Panc1 (cell line): Measurements from ENCODE around the gene FLT1. TPM values are rescaled to one million over a fixed set of nuclear protein-coding genes. Genes with fewer than 3 reads are reported as not detected.

Experiments used
- ATAC-seq: fragments of 200-7000 bp; cut with Tn5 transposase; 2 replicates; pipeline ENCODE4 v1.9.1; 2020; ENCODE audit warnings: mild to moderate bottlenecking, moderate library complexity
- BruUV-seq: library from RNA; stranded (reverse); fragments of 400-500 nt; replicated peaks from 2 replicates; lab custom pipeline; 2021; lab: Mats Ljungman, UMichigan
- CTCF ChIA-PET: fragments of 300-600 bp; sonication (Branson Sonifier 250); formaldehyde crosslinking; loops from one replicate; lab custom pipeline; 2022; ENCODE audit warnings: antibody characterized with exemption; lab: Charles Lee
- POLR2A ChIA-PET: fragments of 300-600 bp; sonication (Branson Sonifier 250); formaldehyde crosslinking; loops from one replicate; lab custom pipeline; 2022; ENCODE audit warnings: antibody characterized with exemption; lab: Charles Lee
- DNase-seq: peaks from one replicate; pipeline ENCODE4 v3.0.0-alpha.2; 2010; ENCODE audit warnings: low read depth, low spot score
- H3K27ac ChIP-seq: 2 replicates; pipeline ENCODE4 v1.5.1; 2011; ENCODE audit warnings: mild to moderate bottlenecking, low read length, inconsistent platforms
- H3K27me3 ChIP-seq: fragments of 200-500 bp; sonication (Bioruptor generic); 2 replicates; pipeline ENCODE4 v1.6.0; 2014; ENCODE audit warnings: low read length, inconsistent platforms; ENCODE audit not compliant: control insufficient read depth, insufficient read depth
- H3K36me3 ChIP-seq: fragments of 200-500 bp; sonication (Bioruptor generic); 2 replicates; pipeline ENCODE4 v1.5.1; 2014; ENCODE audit warnings: inconsistent platforms, mild to moderate bottlenecking, low read length, moderate library complexity; ENCODE audit not compliant: control insufficient read depth, insufficient read depth
- H3K4me1 ChIP-seq: 2 replicates; pipeline ENCODE4 v1.5.1; 2011; ENCODE audit warnings: inconsistent platforms, mild to moderate bottlenecking, low read length, moderate library complexity; ENCODE audit not compliant: control insufficient read depth, insufficient read depth
- H3K4me3 ChIP-seq, 2 experiments: 2 replicates each; pipeline ENCODE4 v1.5.1; 2011 to 2012; ENCODE audit warnings: low read depth in 2 of 2, low read length in 2 of 2, mild to moderate bottlenecking in 2 of 2, inconsistent platforms in 1 of 2, moderate library complexity in 1 of 2
- H3K9me3 ChIP-seq: fragments of 200-500 bp; sonication (Bioruptor generic); 2 replicates; pipeline ENCODE4 v1.5.1; 2014; ENCODE audit warnings: low read depth, mild to moderate bottlenecking, inconsistent platforms, low read length, moderate library complexity; ENCODE audit not compliant: control insufficient read depth, insufficient read depth
- POLR2AphosphoS5 ChIP-seq: IDR thresholded peaks from 2 replicates; pipeline ENCODE4 v1.6.1; 2012; ENCODE audit warnings: mild to moderate bottlenecking, low read depth, low read length, moderate library complexity
- SIN3A ChIP-seq: IDR thresholded peaks from 2 replicates; pipeline ENCODE4 v1.6.1; 2012; ENCODE audit warnings: low read depth, mild to moderate bottlenecking, low read length, moderate library complexity, borderline replicate concordance; ENCODE audit not compliant: insufficient read depth
- TCF7L2 ChIP-seq: IDR thresholded peaks from 2 replicates; pipeline ENCODE4 v1.6.1; 2011; ENCODE audit warnings: mild to moderate bottlenecking, low read depth, low read length, inconsistent platforms
- in situ Hi-C: cut with HindIII; loops from 2 replicates; pipeline ENCODE4 v1.10.0; 2016; ENCODE audit warnings: low sequenced_read_pairs, low pct_unique_long_range_greater_than_20kb
- intact Hi-C: fragments of 100-400 bp; cut with micrococcal nuclease; formaldehyde crosslinking; loops from one replicate; pipeline ENCODE4 v1.10.0; 2022; ENCODE audit not compliant: unreplicated experiment
- total RNA-seq: library from RNA; stranded (reverse); gene quantifications from one replicate; pipeline ENCODE4 v1.2.1, GENCODE V29; 2021; ENCODE audit not compliant: unreplicated experiment
- TF ChIP-seq, protein P1 (sequence below): fragments of 450-650 bp; IDR thresholded peaks from 2 replicates; pipeline ENCODE4 v1.5.1; 2017; ENCODE audit warnings: mild to moderate bottlenecking
- TF ChIP-seq, protein P2 (sequence below), 2 experiments: IDR thresholded peaks; 2 replicates each; pipeline ENCODE4 v1.6.1; 2011 to 2012; ENCODE audit warnings: low read depth in 2 of 2, control low read depth in 1 of 2, low read length in 1 of 2, mild to moderate bottlenecking in 1 of 2, moderate library complexity in 1 of 2; ENCODE audit not compliant: insufficient read depth in 1 of 2

Gene FLT1
- total RNA-seq, 1 experiment from 2014 or later = 0.15 TPM

- ATAC-seq (no peak), DNase-seq (no peak)
- in situ Hi-C loops = no loop called here
- TF ChIP-seq, protein P1, sequence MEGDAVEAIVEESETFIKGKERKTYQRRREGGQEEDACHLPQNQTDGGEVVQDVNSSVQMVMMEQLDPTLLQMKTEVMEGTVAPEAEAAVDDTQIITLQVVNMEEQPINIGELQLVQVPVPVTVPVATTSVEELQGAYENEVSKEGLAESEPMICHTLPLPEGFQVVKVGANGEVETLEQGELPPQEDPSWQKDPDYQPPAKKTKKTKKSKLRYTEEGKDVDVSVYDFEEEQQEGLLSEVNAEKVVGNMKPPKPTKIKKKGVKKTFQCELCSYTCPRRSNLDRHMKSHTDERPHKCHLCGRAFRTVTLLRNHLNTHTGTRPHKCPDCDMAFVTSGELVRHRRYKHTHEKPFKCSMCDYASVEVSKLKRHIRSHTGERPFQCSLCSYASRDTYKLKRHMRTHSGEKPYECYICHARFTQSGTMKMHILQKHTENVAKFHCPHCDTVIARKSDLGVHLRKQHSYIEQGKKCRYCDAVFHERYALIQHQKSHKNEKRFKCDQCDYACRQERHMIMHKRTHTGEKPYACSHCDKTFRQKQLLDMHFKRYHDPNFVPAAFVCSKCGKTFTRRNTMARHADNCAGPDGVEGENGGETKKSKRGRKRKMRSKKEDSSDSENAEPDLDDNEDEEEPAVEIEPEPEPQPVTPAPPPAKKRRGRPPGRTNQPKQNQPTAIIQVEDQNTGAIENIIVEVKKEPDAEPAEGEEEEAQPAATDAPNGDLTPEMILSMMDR = peak; percentile 33
- TF ChIP-seq, protein P2, sequence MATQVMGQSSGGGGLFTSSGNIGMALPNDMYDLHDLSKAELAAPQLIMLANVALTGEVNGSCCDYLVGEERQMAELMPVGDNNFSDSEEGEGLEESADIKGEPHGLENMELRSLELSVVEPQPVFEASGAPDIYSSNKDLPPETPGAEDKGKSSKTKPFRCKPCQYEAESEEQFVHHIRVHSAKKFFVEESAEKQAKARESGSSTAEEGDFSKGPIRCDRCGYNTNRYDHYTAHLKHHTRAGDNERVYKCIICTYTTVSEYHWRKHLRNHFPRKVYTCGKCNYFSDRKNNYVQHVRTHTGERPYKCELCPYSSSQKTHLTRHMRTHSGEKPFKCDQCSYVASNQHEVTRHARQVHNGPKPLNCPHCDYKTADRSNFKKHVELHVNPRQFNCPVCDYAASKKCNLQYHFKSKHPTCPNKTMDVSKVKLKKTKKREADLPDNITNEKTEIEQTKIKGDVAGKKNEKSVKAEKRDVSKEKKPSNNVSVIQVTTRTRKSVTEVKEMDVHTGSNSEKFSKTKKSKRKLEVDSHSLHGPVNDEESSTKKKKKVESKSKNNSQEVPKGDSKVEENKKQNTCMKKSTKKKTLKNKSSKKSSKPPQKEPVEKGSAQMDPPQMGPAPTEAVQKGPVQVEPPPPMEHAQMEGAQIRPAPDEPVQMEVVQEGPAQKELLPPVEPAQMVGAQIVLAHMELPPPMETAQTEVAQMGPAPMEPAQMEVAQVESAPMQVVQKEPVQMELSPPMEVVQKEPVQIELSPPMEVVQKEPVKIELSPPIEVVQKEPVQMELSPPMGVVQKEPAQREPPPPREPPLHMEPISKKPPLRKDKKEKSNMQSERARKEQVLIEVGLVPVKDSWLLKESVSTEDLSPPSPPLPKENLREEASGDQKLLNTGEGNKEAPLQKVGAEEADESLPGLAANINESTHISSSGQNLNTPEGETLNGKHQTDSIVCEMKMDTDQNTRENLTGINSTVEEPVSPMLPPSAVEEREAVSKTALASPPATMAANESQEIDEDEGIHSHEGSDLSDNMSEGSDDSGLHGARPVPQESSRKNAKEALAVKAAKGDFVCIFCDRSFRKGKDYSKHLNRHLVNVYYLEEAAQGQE (IDR thresholded peaks at IDR 0.05; ENCODE audit: insufficient read depth in 1 of 2, low read depth in 2 of 2, low read length in 1 of 2) = no peak
- CTCF ChIA-PET = no interaction called here
- Histone ChIP-seq H3K4me3 (no peak overlapping the region), H3K4me1 (no peaks in the 10 kb centered on the region), H3K36me3 (no peaks in the 10 kb centered on the region), H3K27me3 (no peaks in the 10 kb centered on the region), H3K27ac (no peak overlapping the region), H3K9me3 (no peaks in the 10 kb centered on the region)
- BruUV-seq = no TSS peak
- intact Hi-C loops = no loop called here
- POLR2A ChIA-PET = no interaction called here
Measured at GRCh38 chr13:28313579-28313978, 181.3 kb downstream of the FLT1 start.

DNA sequence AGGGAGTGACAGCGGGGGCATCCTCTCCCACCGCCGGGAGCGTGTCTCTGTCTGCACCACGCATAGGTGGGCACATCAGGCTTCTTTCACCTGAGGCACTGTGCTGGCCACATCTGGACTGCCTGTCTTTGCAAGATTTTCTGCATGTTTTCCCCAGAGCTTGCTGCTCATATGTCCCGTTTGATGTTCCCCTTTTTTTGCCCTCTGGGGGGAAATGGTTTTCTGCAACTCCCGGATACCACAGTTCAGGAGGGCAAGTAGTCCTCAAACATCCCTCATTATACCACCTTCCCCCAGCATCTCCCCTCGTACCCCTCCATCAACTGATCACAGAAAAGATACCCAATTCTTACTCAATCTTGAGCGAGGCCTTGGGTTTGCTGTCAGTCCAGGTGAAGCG is 188.6 kb downstream of the FLT1 start:
- Histone ChIP-seq H3K27ac (no peak overlapping the region), H3K4me1 (no peaks in the 10 kb centered on the region), H3K4me3 (no peak overlapping the region), H3K27me3 (no peaks in the 10 kb centered on the region), H3K9me3 (no peaks in the 10 kb centered on the region), H3K36me3 (no peaks in the 10 kb centered on the region)
- TF ChIP-seq, protein P1 = no peak
- TF ChIP-seq, protein P2 (IDR thresholded peaks at IDR 0.05; ENCODE audit: insufficient read depth in 1 of 2, low read depth in 2 of 2, low read length in 1 of 2) = no peak
- TF ChIP-seq TCF7L2 (no peak), POLR2AphosphoS5 (no peak), SIN3A (no peak)
- intact Hi-C loops = no loop called here
- ATAC-seq (no peak), DNase-seq (no peak)
- no TSS peak for BruUV-seq
- CTCF ChIA-PET = no interaction called here
- in situ Hi-C loops = no loop called here
- POLR2A ChIA-PET = no interaction called here
